GM21526 (cell line): ENCODE results near the gene PTPRN2.
"Not testable (repeated sequence)": the region's sequence is repeated elsewhere in the genome, so short reads cannot be mapped to it uniquely, and the experiment has no call there.

Source experiments
- ATAC-seq: cut with Tn5 transposase; IDR thresholded peaks from one replicate; pipeline ENCODE4 v1.9.1; 2021; ENCODE audit warnings: moderate library complexity; ENCODE audit not compliant: unreplicated experiment, low FRiP score

PTPRN2 gene

GRCh38 chr7:157737151-157738065 lies 850.2 kb downstream of the PTPRN2 start:
- ATAC-seq: no peak

GRCh38 chr7:157736341-157736740 lies 851.3 kb downstream of the PTPRN2 start:
- ATAC-seq: no peak

- ATAC-seq: no peak
Observed at GRCh38 chr7:157735826-157736225, 851.8 kb downstream of the PTPRN2 start.

GRCh38 chr7:157734676-157735640 lies 852.7 kb downstream of the PTPRN2 start:
- no peak for ATAC-seq

- not testable (repeated sequence) for ATAC-seq
Observed at GRCh38 chr7:157733760-157734395, 853.7 kb downstream of the PTPRN2 start.

GRCh38 chr7:157731126-157731525 lies 856.5 kb downstream of the PTPRN2 start:
- ATAC-seq: no peak

- no peak for ATAC-seq
Observed at GRCh38 chr7:157730614-157731013, 857.0 kb downstream of the PTPRN2 start.

- ATAC-seq: no peak
Observed at GRCh38 chr7:157729566-157729965, 858.1 kb downstream of the PTPRN2 start.

- no peak for ATAC-seq
Observed at GRCh38 chr7:157727964-157728615, 859.5 kb downstream of the PTPRN2 start.

- ATAC-seq: no peak
Observed at GRCh38 chr7:157726764-157727163, 860.9 kb downstream of the PTPRN2 start.

- ATAC-seq: not testable (repeated sequence)
Observed at GRCh38 chr7:157725312-157725711, 862.3 kb downstream of the PTPRN2 start.

GRCh38 chr7:157723205-157723604 lies 864.4 kb downstream of the PTPRN2 start:
- no peak for ATAC-seq

- ATAC-seq: no peak
Observed at GRCh38 chr7:157722137-157723060, 865.2 kb downstream of the PTPRN2 start.

- ATAC-seq: no peak
Observed at GRCh38 chr7:157721468-157722136, 866.0 kb downstream of the PTPRN2 start.

- no peak for ATAC-seq
Observed at GRCh38 chr7:157719705-157720655, 867.6 kb downstream of the PTPRN2 start.

- no peak for ATAC-seq
Observed at GRCh38 chr7:157719008-157719682, 868.5 kb downstream of the PTPRN2 start.
